ENCODE data around the gene ZFYVE1. TPM values are rescaled to one million over a fixed set of nuclear protein-coding genes. Genes with fewer than 3 reads are reported as not detected.

The ZFYVE1 gene
- total and polyA plus RNA-seq, 2 donors (not counting 3 experiments of a cell fraction or from before 2014, with no cell fraction given), result 27.3 to 29.2 TPM

DNA sequence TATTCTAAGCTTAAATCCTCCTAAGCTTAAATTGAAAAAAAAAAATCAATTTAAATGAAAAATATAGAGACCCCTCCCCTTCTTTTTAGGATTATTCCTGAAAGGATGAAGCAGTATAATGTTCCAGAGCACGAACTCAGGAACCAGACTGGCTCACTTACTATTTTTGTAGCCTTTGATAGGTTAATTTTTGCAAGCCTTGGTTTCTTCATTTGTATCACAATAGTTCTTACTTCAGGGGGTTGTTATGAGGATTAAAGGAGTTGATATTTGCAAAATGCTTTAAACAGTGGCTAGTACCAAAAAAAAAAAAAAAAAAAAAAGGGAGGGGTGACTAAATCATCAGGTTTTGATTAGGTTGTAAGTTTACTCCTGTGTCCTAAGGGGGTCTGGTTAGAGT is 28.3 kb upstream of the ZFYVE1 start:
- Histone ChIP-seq H3K4me1 (ENCODE audit: control insufficient read depth, extremely low read depth, insufficient read depth, low read length) (peaks cover 7% of the 10 kb centered on the region), H3K9ac (replicated peaks; ENCODE audit: extremely low read depth, insufficient read depth, low read length) (no peak overlapping the region), H3K79me2 (ENCODE audit: control insufficient read depth, insufficient read depth, low read length) (peaks cover 16% of the 10 kb centered on the region), H3K27ac (ENCODE audit: insufficient read depth, low read depth, low read length) (no peak overlapping the region), H3K4me2 (ENCODE audit: insufficient read depth, low read length) (no peak overlapping the region), H4K20me1 (replicated peaks; ENCODE audit: control insufficient read depth, extremely low read depth, insufficient read depth, low read length) (no peaks in the 10 kb centered on the region), H2AFZ (ENCODE audit: low read depth, low read length) (no peak overlapping the region), H3K4me3 (replicated peaks in 1 of 3; ENCODE audit: insufficient read depth in 1 of 3, low read depth in 1 of 3, low read length in 3 of 3) (no peak overlapping the region), H3K9me1 (replicated peaks; ENCODE audit: control insufficient read depth, extremely low read depth, insufficient read depth, low read length) (no peaks in the 10 kb centered on the region), H3K36me3 (ENCODE audit: control insufficient read depth in 2 of 2, extremely low read depth in 1 of 2, insufficient read depth in 2 of 2, low read length in 2 of 2) (no peaks in the 10 kb centered on the region), H3K9me3 (replicated peaks; ENCODE audit: control insufficient read depth, insufficient read depth, low read length) (no peaks in the 10 kb centered on the region), H3K27me3 (ENCODE audit: control insufficient read depth in 2 of 2, insufficient read depth in 2 of 2, low read length in 2 of 2) (no peaks in the 10 kb centered on the region)
- intact Hi-C loops (cut with micrococcal nuclease), result no loop called here
- DNase-seq (ENCODE audit: low read depth, low spot score), result no peak
- dilution Hi-C loops (cut with MboI; ENCODE audit: extremely low pct_ligation_motif_present, low sequenced_read_pairs), result no loop called here
- no peak for TF ChIP-seq POLR2AphosphoS5 (IDR thresholded peaks at IDR 0.05; ENCODE audit: insufficient read depth, low read depth, low read length)
- no TSS peak for BruUV-seq (replicated peaks)
- ChIA-PET POLR2A (no interaction called here), CTCF (interaction anchor here (1.5 kb wide), 1 partner anchor 28 kb away, joined by 4 read pairs; the partner anchor contains the start of gene ZFYVE1)
- no peak for FAIRE-seq

DNA sequence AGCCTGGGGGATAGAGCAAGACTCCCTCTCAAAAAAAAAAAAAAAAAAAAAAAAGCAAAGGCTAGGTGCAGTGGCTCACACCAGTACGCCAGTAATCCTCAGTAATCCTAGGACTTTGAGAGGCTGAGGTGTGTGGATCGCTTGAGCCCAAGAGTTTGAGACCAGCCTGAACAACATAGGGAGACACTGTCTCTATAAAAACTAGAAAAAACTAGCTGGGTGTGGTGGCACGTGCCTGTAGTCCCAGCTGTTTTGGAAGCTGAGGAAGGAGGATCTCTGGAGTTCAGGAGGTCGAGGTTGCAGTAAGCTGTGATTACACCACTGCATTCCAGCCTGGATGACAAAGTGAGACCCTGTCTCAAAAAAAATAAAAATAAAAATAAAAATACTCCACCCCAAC is 22.5 kb upstream of the ZFYVE1 start:
- TF ChIP-seq, protein P1, sequence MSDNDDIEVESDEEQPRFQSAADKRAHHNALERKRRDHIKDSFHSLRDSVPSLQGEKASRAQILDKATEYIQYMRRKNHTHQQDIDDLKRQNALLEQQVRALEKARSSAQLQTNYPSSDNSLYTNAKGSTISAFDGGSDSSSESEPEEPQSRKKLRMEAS (IDR thresholded peaks at IDR 0.05; ENCODE audit: insufficient read depth, insufficient read length), result no peak
- TF ChIP-seq GATA2 (IDR thresholded peaks at IDR 0.05; ENCODE audit: insufficient read depth, insufficient read length, low read depth, low read length) (no peak), POLR2A (IDR thresholded peaks at IDR 0.05; ENCODE audit: low read depth, low read length) (no peak), FOS (IDR thresholded peaks at IDR 0.05; ENCODE audit: borderline replicate concordance, insufficient read depth, low read length) (no peak), JUN (IDR thresholded peaks at IDR 0.05; ENCODE audit: borderline replicate concordance, insufficient read depth, insufficient read length, low read depth) (no peak), EZH2 (IDR thresholded peaks at IDR 0.05; ENCODE audit: borderline replicate concordance, low read depth, low read length, severe bottlenecking) (no peak), MYC (IDR thresholded peaks at IDR 0.05; ENCODE audit: low read depth, low read length) (no peak), POLR2AphosphoS5 (IDR thresholded peaks at IDR 0.05; ENCODE audit: insufficient read depth, low read depth, low read length) (no peak)
- TF ChIP-seq, protein P2, sequence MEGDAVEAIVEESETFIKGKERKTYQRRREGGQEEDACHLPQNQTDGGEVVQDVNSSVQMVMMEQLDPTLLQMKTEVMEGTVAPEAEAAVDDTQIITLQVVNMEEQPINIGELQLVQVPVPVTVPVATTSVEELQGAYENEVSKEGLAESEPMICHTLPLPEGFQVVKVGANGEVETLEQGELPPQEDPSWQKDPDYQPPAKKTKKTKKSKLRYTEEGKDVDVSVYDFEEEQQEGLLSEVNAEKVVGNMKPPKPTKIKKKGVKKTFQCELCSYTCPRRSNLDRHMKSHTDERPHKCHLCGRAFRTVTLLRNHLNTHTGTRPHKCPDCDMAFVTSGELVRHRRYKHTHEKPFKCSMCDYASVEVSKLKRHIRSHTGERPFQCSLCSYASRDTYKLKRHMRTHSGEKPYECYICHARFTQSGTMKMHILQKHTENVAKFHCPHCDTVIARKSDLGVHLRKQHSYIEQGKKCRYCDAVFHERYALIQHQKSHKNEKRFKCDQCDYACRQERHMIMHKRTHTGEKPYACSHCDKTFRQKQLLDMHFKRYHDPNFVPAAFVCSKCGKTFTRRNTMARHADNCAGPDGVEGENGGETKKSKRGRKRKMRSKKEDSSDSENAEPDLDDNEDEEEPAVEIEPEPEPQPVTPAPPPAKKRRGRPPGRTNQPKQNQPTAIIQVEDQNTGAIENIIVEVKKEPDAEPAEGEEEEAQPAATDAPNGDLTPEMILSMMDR (IDR thresholded peaks at IDR 0.05; ENCODE audit: extremely low read depth in 1 of 2, insufficient read depth in 1 of 2, low read depth in 1 of 2, low read length in 2 of 2), result no peak
- no peaks in the 10 kb centered on the region for H3K4me1 ChIP-seq (ENCODE audit: control insufficient read depth, extremely low read depth, insufficient read depth, low read length)
- no peak overlapping the region for H3K4me2 ChIP-seq (ENCODE audit: insufficient read depth, low read length)
- no peak overlapping the region for H2AFZ ChIP-seq (ENCODE audit: low read depth, low read length)
- no peaks in the 10 kb centered on the region for H3K79me2 ChIP-seq (ENCODE audit: control insufficient read depth, insufficient read depth, low read length)
- no peaks in the 10 kb centered on the region for H3K36me3 ChIP-seq (ENCODE audit: control insufficient read depth in 2 of 2, extremely low read depth in 1 of 2, insufficient read depth in 2 of 2, low read length in 2 of 2)
- dilution Hi-C loops (cut with MboI; ENCODE audit: extremely low pct_ligation_motif_present, low sequenced_read_pairs) (no loop called here), intact Hi-C loops (cut with micrococcal nuclease) (no loop called here)
- no peak overlapping the region for H3K4me3 ChIP-seq (replicated peaks in 1 of 3; ENCODE audit: insufficient read depth in 1 of 3, low read depth in 1 of 3, low read length in 3 of 3)
- H4K20me1 ChIP-seq (replicated peaks; ENCODE audit: control insufficient read depth, extremely low read depth, insufficient read depth, low read length), result no peaks in the 10 kb centered on the region
- BruUV-seq (replicated peaks), result no TSS peak
- no peaks in the 10 kb centered on the region for H3K9me1 ChIP-seq (replicated peaks; ENCODE audit: control insufficient read depth, extremely low read depth, insufficient read depth, low read length)
- no peak for FAIRE-seq
- ChIA-PET POLR2A (no interaction called here), CTCF (interaction anchor here (1.2 kb wide), 1 partner anchor 9 kb away, joined by 3 read pairs; the partner anchor contains the start of gene RBM25)
- no peak overlapping the region for H3K27ac ChIP-seq (ENCODE audit: insufficient read depth, low read depth, low read length)
- H3K27me3 ChIP-seq (ENCODE audit: control insufficient read depth in 2 of 2, insufficient read depth in 2 of 2, low read length in 2 of 2), result no peaks in the 10 kb centered on the region
- no peak for DNase-seq (ENCODE audit: low read depth, low spot score)
- no peaks in the 10 kb centered on the region for H3K9me3 ChIP-seq (replicated peaks; ENCODE audit: control insufficient read depth, insufficient read depth, low read length)
- H3K9ac ChIP-seq (replicated peaks; ENCODE audit: extremely low read depth, insufficient read depth, low read length), result no peak overlapping the region
